Ramos (cell line): ENCODE measurements around the gene COPS9.

Source experiments
- in situ Hi-C: fragments of 300-500 bp; cut with MboI; formaldehyde crosslinking; loops from one replicate; pipeline ENCODE4 v1.14.3; 2022; ENCODE audit warnings: low sequenced_read_pairs; ENCODE audit not compliant: unreplicated experiment

The COPS9 gene

GRCh38 chr2:240136013-240136670, at the start of gene COPS9:
TSS of gene COPS9 (minus strand) at chr2:240136305. CDS start at chr2:240136284, 21 bp downstream.
- in situ Hi-C loops = no loop called here

- in situ Hi-C loops = no loop called here
Observed at GRCh38 chr2:240184656-240185055, 48.6 kb upstream of the COPS9 start.

GRCh38 chr2:240183875-240184590, 47.9 kb upstream of the COPS9 start:
- in situ Hi-C loops = no loop called here

GRCh38 chr2:240183006-240183874, 47.1 kb upstream of the COPS9 start:
- in situ Hi-C loops = no loop called here

DNA sequence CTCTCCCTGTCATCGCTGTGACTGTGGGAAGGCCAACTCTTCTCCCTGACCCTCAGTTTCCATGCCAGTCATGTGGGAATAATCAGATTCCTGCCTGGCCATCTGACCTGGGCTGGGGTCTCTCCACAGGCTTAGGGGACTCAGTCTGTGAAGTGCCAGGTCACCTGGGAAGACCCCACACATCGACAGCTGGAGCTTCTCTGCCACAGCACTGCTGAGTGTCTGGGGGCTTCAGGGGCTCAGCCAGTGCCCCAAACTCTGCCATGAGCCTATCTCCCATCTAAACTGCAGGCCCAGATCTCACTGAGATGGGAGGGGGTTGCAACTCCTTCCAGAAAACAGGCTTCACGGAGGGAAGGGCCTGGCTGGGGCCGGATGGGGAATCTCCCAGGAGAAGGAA, 46.4 kb upstream of the COPS9 start:
- in situ Hi-C loops = no loop called here

DNA sequence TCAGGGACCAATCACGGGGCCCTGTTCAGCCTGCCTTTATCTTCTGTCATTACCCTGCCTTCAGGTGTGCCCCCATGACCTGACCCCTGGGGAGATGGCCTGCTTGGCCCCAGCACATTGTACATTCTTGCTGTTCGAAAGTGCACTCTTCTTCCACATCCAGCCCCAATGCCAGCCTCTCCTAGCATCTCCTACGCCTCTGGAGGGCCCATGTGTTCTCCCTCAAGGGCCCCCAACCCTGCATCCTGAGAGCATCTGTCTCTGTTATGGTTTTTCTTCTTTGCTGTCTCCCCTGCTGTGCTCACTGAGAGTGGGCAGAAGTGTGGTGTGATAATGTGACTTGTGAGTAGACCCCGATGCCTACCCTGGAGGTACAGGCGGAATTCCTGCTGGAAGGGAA, 45.9 kb upstream of the COPS9 start:
- in situ Hi-C loops = no loop called here

GRCh38 chr2:240179941-240180666, 44.0 kb upstream of the COPS9 start:
- in situ Hi-C loops = no loop called here

DNA sequence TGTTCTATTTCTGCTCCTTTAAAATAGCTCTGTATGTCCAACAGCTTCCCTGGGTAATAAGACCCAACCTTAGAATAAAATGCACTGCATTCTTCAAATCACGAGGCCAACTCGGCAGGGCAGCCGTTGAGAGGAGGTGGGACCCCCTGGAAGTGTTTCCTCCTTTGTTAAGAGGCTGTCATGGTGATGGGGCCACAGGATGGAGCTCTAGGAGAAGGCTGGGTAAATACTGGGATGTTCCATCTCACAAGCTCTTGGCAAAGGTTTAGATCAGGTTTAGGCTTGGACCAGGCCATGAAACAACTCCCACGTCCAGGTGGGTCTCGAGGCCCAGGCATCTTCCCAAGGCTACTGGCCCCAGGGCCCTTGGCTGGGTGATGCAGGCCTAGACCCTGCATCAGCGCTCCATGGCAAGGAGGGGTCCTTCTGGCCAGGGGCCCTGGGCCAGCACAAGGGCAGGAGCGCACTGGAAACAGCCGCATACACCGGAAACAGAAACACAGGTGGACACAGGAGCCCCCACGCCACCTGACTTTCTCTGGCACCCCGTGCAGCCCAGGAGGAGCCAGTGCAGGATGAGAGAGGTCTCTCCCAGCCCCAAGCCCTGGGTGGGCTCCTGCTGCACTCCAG, 43.2 kb upstream of the COPS9 start:
- in situ Hi-C loops = no loop called here

DNA sequence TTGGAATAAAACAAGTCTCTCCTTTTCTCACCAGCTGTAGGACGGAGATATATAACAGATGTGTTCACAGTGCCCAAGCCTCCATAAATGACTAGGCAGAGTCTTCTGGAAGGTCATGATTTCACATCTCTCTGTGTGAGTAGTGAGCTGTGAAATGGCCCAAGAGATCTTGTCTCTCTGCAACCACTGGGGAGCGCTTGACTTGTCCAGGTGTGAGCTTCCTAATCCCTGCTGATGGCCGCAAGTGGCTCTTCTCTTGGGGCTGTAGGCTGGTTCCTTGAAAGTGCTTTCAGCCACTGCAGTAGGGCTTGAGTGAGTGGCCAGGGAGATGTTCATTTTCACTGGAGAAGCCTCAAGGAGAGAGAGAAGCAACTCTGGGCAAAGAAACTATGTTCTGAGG, 42.5 kb upstream of the COPS9 start:
- in situ Hi-C loops = no loop called here

- in situ Hi-C loops = no loop called here
Observed at GRCh38 chr2:240174496-240174895, 38.4 kb upstream of the COPS9 start.

DNA sequence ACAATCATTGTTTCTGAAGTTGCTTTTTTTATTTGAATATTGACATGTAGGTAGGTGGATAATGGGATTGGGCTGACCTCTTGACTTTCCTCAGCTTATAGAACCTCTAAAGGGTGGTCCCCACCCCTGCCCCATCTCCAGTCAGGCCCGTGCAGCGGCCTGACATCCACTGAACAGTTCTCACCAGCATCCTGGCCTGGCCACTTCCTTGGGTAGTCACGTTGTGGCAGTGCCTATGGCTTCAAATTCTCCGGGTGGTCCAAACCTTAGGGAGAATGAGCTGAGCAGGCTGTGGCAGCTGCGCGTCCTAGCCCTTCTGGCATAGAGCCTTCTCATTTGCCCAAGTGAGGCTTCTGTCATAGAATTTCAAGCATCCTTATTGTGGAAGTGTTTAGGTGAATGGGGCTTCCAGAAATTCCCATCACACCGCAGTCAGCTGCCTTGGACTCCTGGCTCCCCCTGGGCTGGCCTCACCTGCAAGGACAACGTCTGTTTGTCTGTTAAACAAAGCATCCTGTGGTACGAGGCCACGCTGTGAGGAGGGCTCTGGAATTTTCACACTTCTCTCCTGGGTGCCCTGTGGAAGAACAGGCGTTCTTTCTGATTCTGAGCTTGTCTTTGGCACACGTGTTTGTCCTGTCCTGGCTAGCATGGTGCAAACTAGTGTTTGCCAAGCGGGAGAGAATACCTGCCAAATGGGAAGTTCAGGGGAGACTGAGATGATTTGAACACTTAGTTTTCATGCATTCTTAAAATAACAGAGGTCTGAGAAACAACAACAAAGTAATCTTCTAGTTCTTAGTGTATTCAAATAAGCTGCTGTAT, 36.2 kb upstream of the COPS9 start:
- in situ Hi-C loops = no loop called here

DNA sequence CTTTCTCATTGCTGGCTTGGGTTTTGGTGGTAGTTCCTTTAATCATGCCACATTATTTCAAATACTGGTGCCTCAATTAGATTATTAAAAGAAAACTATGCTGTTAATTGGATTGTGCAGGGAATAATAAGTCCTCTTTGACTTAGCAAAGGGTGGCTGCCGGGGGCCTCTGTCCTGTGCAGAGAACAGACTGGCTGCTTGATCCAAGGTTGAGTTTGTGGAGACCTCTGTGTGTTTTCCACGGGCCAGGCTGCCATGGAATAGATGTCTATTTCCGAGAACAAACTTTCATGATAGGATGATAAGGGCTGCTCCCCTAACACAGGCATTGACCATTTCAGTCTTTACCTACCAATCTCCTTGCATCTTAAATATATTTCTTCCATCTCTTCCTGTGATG, 34.8 kb upstream of the COPS9 start:
- in situ Hi-C loops = no loop called here

DNA sequence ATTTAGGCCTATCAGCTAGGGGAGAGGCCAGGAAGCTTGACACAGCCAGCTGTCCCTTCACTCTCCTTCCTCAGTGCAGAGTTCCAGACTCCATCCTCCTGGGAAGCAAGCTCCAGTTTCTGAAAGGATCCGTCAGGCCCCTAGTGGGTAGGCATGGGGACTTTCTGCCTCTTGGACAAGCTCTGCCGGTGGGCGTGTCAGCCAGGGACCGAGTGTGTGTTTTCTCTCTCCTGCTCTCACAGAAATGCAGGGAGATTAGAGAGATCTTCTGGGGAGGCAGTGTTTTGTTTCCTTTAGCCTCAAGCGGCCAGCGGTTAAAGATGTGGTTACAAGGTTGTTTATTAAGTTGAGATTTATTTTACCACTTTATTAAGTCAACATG, 34.2 kb upstream of the COPS9 start:
- in situ Hi-C loops = no loop called here

DNA sequence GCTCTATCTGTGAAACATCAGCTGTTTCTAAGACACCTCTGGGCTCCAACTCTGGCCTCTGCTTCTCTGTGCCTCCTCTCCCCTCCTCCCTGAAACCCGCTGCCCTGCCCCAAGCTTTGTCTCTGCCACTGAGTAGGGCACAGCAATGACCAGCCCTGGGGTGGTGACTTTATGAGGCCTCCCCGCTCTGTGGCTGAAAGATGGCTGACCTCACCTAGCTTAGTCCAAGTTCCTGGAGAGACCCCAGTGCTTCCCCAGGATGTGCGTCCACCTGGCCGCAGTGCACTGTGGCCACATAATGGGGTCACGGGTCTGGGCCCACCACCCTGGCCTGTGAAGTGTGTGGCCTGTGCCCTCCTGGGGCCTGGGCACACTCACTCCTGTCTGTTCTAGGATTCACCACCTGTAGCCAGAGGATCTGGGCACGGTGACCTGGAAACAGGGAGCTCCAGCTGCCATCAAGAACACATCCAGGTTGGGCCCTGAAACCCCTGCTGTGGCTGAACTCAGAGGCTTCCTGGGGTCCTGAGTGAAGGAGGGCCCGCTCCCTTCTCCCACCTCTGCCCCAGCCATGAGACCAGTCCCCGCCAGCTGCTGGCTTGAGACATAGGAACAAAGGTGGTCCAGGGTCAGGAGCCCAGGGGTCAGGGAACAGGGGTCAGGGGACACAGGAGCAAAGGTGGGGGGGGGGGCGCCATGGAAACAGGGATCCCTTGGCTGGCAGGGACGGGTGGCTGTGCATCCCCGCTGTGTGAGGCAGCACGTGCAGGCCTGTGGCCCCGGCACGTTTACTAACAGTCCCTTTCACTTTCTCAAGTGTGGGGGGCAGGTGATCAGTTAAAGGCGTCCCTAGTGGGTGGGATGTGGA, 33.6 kb upstream of the COPS9 start:
- in situ Hi-C loops = no loop called here

- in situ Hi-C loops = no loop called here
Observed at GRCh38 chr2:240168546-240169361, 32.6 kb upstream of the COPS9 start.

DNA sequence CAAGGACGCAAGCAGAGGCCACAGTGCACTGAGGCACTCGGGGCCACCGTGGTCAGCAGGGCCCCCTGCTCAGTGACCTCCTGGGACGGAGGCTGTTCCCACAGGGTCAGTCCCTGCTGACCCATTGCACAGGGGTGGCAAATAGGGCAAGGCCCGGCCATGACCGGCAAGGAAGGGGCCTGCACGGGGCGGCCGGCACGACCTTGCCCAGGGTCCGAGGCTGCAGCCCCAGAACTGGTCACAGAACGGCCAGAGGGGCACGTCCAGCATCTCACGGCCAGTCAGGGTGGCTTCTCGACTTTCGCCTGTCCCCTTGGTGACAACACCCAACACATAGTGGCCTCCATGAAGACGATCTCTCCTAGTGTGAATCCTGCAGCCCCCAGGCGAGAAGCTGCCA, 31.9 kb upstream of the COPS9 start:
- in situ Hi-C loops = no loop called here

DNA sequence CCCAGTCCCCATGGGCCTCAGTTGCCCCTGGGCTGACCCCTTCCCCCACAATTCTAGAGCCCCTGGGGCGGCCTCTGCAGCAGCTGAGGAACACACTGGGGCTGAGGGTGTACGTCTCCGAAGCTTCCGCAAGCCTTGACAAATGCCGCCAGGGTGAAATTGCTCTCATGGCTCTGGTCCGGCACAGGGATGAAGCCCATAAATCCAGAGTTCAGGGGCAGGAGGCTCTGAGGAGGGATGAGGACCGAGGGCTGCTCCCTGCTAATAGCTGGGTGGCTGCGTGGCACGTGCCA, 31.4 kb upstream of the COPS9 start:
- in situ Hi-C loops = no loop called here
